NCI-H2196 (cell line): ENCODE data around the gene IDI1.
A peak's percentile ranks its signal among the peaks of the same experiment; 100 is the strongest.
"Not testable (repeated sequence)": the region's sequence is repeated elsewhere in the genome, so short reads cannot be mapped to it uniquely, and the experiment has no call there.

Experiments
- DNase-seq: peaks from one replicate; lab custom pipeline; 2025; ENCODE audit not compliant: unreplicated experiment; lab: John Stamatoyannopoulos, UW

Gene IDI1

GRCh38 chr10:1064964-1065247 is 16.0 kb upstream of the IDI1 start:
- DNase-seq = no peak

- no peak for DNase-seq
These were observed 14.4 kb upstream of the IDI1 start for GRCh38 chr10:1063232-1063865.

- no peak for DNase-seq
These were observed 13.2 kb upstream of the IDI1 start for GRCh38 chr10:1061930-1062774.

- no peak for DNase-seq
These were observed 11.0 kb upstream of the IDI1 start for GRCh38 chr10:1059902-1060301.

- no peak for DNase-seq
These were observed 9.1 kb upstream of the IDI1 start for GRCh38 chr10:1058017-1058416.

- DNase-seq = no peak
These were observed 8.3 kb upstream of the IDI1 start for GRCh38 chr10:1057106-1057657.

GRCh38 chr10:1056326-1057105 is 7.6 kb upstream of the IDI1 start, which contains the start of gene WDR37:
TSS of gene WDR37 (plus strand) at chr10:1056385. CDS start at chr10:1072156, 15,771 bp downstream.
- peak; percentile 42 for DNase-seq

GRCh38 chr10:1054684-1055083 is 5.8 kb upstream of the IDI1 start:
- DNase-seq = no peak

- no peak for DNase-seq
These were observed 1.6 kb upstream of the IDI1 start for GRCh38 chr10:1050554-1050953.

- no peak for DNase-seq
These were observed 1.2 kb upstream of the IDI1 start for GRCh38 chr10:1050145-1050544.

GRCh38 chr10:1049425-1049958 is 573 bp upstream of the IDI1 start:
- no peak for DNase-seq

- no peak for DNase-seq
These were observed 579 bp downstream of the IDI1 start for GRCh38 chr10:1048349-1048731.

GRCh38 chr10:1047937-1048336 is 982 bp downstream of the IDI1 start:
- no peak for DNase-seq

GRCh38 chr10:1045415-1045814 is 3.5 kb downstream of the IDI1 start:
- DNase-seq = no peak

GRCh38 chr10:1044964-1045363 is 4.0 kb downstream of the IDI1 start:
- DNase-seq = no peak

GRCh38 chr10:1044146-1044545 is 4.8 kb downstream of the IDI1 start:
- DNase-seq = no peak

GRCh38 chr10:1043532-1043995 is 5.4 kb downstream of the IDI1 start:
- no peak for DNase-seq

GRCh38 chr10:1041514-1041913 is 7.4 kb downstream of the IDI1 start:
- no peak for DNase-seq

GRCh38 chr10:1040133-1040532 is 8.8 kb downstream of the IDI1 start:
- DNase-seq = no peak

GRCh38 chr10:1038769-1039168 is 10.2 kb downstream of the IDI1 start:
- not testable (repeated sequence) for DNase-seq

GRCh38 chr10:1037098-1037497 is 11.8 kb downstream of the IDI1 start:
- DNase-seq = no peak
